Brain pericyte (primary cell): ENCODE results near the gene NPLOC4.
"Not testable (repeated sequence)": the region's sequence is repeated elsewhere in the genome, so short reads cannot be mapped to it uniquely, and the experiment has no call there.

Experiments
- DNase-seq: peaks from one replicate; pipeline ENCODE4 v3.0.0-alpha.2; 2012; ENCODE audit warnings: low read depth, low spot score

Gene NPLOC4

DNA sequence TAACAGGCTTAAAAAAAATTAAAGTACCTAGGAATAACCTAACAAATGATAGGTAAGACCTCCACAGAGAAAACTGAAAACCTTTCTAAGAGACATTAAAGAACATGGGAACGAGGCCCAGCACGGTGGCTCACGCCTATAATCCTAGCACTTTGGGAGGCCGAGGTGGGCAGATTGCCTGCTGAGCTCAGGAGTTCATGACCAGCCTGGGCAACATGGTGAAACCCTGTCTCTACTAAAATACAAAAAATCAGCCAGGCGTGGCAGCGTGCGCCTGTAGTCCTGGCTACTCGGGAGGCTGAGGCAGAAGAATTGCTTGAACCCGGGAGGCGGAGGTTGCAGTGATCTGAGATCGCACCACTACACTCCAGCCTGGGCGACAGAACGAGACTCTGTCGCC lies 52.1 kb downstream of the NPLOC4 start:
- not testable (repeated sequence) for DNase-seq

- DNase-seq = no peak
Measured at GRCh38 chr17:81583589-81584342, 53.1 kb downstream of the NPLOC4 start.

- DNase-seq = no peak
Measured at GRCh38 chr17:81582749-81583148, 54.2 kb downstream of the NPLOC4 start.

DNA sequence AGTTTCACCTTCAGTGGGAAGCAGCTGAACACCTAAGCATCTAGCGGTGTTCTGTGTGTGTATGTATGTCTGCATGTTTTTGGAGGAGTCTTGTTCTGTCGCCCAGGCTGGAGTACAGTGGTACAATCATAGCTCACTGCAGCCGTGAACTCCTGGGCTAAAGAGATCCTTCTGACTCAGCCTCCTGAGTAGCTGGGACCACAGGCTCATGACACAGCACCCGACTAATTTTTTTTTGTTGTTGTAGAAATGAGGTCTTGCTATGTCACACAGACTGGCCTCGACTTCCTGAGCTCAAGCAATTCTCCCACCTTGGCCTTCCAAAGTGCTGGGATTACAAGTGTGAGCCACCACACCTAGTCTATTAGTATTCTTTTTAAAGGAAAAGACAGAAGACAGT lies 54.6 kb downstream of the NPLOC4 start:
- DNase-seq = no peak

DNA sequence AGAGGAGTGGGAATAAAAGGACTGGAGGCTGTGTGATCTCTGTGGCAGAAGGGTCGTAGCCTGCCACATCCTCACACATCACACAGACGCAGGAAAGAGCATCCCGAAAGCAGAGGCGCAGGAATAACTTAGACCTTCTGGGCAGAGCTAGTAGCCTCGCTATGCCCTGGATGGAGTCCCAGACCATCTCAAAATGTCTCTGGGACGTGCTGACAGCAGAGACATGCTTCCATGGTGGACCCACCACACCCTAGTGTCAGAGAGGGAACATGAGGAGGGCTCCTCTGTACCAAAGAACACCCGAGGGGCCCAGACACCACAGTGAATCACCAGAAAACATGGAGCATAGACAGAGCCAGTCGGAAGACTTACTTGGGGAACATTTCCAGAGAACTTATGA lies 55.2 kb downstream of the NPLOC4 start:
- no peak for DNase-seq

DNA sequence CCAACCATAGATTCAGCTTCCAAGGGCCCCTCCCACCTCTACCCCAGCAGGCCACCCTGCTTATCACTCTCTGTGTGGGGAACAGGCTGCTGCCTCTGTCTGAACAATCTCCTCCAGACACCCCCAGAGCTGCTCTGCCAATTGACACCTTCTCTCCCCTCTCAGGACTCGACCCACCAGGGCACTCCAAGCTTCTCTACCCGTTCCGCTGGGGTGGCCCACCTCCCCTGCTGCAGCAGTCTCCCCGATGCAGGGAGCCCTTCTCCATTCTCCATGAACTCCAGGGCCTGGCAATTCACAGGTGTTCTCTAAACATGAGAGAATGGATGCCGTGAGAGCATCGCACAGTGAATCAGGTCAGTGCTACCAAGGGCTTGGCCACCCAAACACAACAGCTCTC lies 56.4 kb downstream of the NPLOC4 start:
- no peak for DNase-seq

DNA sequence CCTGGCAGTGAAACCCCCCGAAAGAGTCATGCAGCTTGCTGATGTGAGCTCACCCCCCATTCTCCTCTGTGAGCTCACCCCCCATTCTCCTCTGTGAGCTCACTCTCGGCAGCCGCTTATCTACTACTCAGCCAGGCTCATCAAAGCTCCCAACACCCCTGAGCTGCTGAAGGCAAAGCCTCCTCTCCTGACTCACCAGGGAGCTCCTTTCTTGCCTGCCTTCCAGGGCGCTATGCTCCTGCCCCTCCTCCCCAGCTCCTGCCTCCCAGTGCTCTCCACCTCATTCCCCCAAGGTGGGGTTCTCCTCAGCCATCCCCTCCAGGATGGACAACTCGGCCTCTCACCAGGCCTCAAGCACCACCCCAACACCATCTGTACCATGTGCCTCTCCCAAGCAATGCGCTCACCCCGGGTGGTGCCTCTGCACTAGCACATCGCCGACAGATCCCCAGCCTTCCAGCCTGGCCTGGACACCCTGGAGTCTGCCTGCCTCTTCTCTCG lies 57.0 kb downstream of the NPLOC4 start:
- DNase-seq = no peak

DNA sequence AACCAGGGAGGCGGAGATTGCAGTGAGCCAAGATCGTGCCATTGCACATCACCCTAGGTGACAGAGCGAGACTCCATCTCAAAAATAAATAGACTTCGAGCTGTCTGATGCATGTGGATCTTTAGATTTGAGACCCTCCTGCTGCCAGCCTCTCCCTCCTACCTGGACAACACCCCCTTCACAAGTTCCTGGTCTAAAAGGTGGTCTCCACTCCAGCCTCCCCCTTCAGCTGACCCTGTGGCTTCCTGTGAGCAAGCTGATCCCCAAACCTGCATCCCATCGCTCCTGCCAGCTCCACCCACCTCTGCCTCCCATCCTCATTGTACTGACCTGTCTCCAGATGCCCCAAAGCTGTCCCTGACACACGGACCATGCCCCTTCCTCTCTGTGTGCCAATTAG lies 57.6 kb downstream of the NPLOC4 start:
- DNase-seq = no peak

GRCh38 chr17:81578561-81579225 lies 58.2 kb downstream of the NPLOC4 start:
- no peak for DNase-seq

DNA sequence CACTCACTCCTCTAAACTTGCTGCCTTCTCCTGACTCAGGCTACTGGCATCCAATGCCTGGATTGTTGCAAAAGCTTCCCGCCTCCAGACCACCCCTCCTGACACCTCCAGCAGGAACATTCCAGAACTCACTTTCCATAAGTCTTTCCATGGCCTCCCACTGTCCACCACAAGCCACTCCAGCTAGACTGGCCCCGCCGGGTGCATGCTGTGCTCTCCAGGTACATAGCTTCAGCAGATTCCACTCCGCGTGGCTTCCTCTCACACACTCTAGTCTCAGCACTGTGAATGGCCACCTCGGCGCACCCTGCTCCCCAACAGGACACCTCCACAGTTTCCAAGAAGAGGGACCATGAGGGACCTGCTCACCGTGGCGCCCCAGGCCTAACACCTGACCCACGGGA lies 58.9 kb downstream of the NPLOC4 start:
- DNase-seq = no peak

DNA sequence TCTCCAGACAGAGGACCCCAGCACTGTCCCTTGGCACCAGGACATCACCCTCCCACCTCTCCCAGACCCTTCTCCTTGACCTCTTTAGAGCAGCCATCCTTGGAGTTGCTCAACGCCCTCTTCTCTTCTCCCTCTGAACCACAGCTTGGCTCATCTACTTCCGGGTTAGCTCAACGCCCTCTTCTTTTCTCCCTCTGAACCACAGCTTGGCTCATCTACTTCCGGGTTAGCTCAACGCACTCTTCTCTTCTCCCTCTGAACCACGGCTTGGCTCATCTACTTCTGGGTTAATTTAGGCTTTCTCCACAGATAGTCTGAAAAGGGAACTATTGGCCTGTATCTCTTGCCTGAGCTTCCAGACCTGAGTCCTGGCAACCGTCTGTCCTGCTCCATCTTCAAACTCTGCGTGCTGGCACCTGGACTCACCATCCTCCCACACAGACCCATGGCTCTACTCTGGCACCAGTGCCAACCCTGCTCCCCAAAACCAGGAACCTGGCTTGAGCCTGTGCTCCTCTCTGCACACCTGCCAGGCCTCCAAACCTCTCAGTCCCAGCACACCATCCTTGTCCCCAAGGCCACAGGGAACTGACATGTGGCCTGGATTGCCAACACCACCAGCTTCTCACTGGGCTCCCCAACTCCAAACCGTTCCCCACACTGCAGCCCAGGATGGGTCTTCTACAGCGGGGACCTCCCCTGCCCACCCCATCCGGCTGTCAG lies 59.5 kb downstream of the NPLOC4 start:
- DNase-seq = no peak

- DNase-seq = peak; percentile 55
Measured at GRCh38 chr17:81576621-81577277, 60.2 kb downstream of the NPLOC4 start.

- DNase-seq = no peak
Measured at GRCh38 chr17:81575836-81576235, 61.1 kb downstream of the NPLOC4 start.

GRCh38 chr17:81574643-81574956 lies 62.3 kb downstream of the NPLOC4 start:
- no peak for DNase-seq

GRCh38 chr17:81573794-81574642 lies 62.9 kb downstream of the NPLOC4 start:
- DNase-seq = no peak

GRCh38 chr17:81572563-81573168 lies 64.2 kb downstream of the NPLOC4 start:
- no peak for DNase-seq

- no peak for DNase-seq
Measured at GRCh38 chr17:81570964-81571363, 65.9 kb downstream of the NPLOC4 start.

GRCh38 chr17:81569986-81570514 lies 66.9 kb downstream of the NPLOC4 start:
- DNase-seq = no peak

GRCh38 chr17:81568416-81568815 lies 68.5 kb downstream of the NPLOC4 start:
- DNase-seq = no peak

DNA sequence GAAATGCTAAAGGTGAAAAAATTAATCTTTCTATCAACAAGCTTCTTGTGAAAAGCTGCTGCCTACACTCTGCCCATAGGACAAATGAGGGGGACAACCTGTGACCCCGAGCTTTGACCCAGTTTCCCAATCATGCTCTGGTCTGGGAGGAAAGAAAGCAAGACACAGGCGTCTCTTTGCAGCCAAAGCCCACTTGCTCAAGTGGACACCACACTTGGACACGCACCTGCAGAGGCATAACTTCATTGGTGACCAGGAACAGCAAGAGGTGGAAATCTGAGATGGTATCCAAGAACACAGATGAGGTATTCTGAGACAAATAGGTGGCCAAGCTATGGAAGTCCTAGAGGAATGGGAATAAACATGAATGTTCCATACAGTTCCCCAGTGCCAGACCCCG lies 69.7 kb downstream of the NPLOC4 start:
- no peak for DNase-seq
